ENCODE data around the gene RHOT1. TPM values are rescaled to one million over a fixed set of nuclear protein-coding genes. Genes with fewer than 3 reads are reported as not detected.

Gene RHOT1
- total RNA-seq, 1 donor from 2014 or later: 46.6 TPM

DNA sequence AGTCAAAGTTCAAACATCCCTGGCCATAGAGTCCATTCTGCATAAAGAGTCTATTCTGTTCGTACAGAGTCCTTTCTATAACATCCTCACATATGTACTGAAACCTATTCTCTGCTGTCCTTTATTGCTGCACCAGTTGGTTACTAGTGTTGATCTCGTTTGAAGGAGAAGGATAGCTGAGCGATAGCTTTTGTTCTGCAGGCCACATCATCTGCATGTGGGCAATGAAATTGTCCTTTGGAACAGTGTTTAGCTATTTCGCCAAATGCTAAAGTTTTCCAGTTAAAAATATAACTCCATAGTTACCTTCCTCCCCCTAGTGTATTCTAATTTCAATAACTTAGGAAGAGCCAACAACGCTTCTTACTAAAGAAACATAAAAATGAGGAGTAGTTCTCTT, 6.0 kb downstream of the RHOT1 start:
- peaks cover 18% of the 10 kb centered on the region for H3K4me1 ChIP-seq
- ATAC-seq: no peak
- no peaks in the 10 kb centered on the region for H3K27me3 ChIP-seq
- H3K4me3 ChIP-seq: no peak overlapping the region
- H3K36me3 ChIP-seq: peaks cover 5% of the 10 kb centered on the region
- H3K9me3 ChIP-seq: no peaks in the 10 kb centered on the region
- H3K27ac ChIP-seq: no peak overlapping the region
- intact Hi-C loops (cut with DNase I): no loop called here
- TF ChIP-seq, protein P1, sequence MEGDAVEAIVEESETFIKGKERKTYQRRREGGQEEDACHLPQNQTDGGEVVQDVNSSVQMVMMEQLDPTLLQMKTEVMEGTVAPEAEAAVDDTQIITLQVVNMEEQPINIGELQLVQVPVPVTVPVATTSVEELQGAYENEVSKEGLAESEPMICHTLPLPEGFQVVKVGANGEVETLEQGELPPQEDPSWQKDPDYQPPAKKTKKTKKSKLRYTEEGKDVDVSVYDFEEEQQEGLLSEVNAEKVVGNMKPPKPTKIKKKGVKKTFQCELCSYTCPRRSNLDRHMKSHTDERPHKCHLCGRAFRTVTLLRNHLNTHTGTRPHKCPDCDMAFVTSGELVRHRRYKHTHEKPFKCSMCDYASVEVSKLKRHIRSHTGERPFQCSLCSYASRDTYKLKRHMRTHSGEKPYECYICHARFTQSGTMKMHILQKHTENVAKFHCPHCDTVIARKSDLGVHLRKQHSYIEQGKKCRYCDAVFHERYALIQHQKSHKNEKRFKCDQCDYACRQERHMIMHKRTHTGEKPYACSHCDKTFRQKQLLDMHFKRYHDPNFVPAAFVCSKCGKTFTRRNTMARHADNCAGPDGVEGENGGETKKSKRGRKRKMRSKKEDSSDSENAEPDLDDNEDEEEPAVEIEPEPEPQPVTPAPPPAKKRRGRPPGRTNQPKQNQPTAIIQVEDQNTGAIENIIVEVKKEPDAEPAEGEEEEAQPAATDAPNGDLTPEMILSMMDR (IDR thresholded peaks at IDR 0.05): no peak
- DNase-seq: no peak

DNA sequence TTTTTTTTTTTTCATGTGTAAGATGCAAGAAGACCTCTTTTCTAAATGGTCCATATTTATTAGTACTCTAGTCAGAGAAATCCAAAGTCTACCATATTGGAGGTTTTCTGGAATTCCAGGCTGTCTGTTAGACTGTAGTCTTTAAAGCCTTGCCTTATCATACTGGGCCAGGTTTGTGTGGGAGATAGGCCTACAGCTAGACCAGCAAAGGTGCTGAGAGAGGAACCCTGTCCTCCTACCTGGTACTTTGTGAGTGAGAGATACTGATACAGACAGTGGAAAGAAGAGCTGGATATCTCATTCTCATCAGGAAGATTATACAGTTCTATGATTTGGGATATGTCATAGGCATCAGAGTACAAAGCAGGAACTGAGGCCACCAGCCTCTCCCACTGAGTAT, 8.1 kb downstream of the RHOT1 start:
- Histone ChIP-seq H3K4me3 (no peak overlapping the region), H3K36me3 (peaks cover 20% of the 10 kb centered on the region), H3K4me1 (no peaks in the 10 kb centered on the region), H3K9me3 (no peaks in the 10 kb centered on the region), H3K27ac (no peak overlapping the region), H3K27me3 (no peaks in the 10 kb centered on the region)
- intact Hi-C loops (cut with DNase I): no loop called here
- TF ChIP-seq, protein P1 (IDR thresholded peaks at IDR 0.05): no peak
- DNase-seq (no peak), ATAC-seq (no peak)

DNA sequence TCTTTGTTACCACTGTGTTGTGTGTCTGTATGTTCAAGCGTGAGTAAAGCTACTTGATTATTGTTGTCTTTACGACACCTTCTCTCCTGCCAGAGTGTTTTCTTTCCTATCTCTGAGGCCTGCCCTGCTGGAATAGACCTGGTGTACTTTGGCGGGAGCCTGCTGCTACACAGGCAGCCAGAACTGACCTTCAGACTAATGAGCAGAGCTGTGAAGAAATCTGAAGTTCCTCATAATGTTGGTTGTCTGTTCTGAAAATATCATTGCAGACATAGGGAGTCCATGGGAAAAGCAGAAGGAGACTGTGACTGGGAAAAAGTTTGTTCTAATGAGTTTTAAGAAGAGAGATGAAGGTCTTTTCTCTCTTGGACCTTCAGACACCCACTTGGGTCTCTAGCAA, 9.8 kb downstream of the RHOT1 start:
- intact Hi-C loops (cut with DNase I): no loop called here
- Histone ChIP-seq H3K4me1 (no peaks in the 10 kb centered on the region), H3K9me3 (no peaks in the 10 kb centered on the region), H3K4me3 (no peak overlapping the region), H3K36me3 (peaks cover 31% of the 10 kb centered on the region), H3K27me3 (no peaks in the 10 kb centered on the region), H3K27ac (peak overlapping the region; percentile 40)
- TF ChIP-seq, protein P1 (IDR thresholded peaks at IDR 0.05): no peak
- no peak for DNase-seq
- peak; percentile 92 for ATAC-seq

DNA sequence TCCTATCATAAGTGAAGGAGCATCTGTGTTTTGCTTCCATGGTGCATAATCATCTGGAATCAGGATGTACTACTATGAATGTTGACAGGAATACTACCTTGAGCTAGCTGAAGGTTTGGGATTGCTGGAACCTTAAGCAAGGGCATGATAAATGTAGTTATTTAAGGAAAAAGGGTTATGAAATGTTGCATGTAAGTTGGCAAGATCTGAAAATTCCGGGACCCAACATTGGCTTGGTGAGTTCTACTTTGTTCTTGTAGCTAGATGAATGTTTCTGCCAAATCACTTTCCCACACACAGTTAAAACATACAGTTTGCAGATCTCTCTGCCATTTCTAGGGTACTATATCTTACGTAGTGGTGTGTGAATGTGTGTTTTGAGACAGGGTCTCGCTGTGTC, 13.6 kb downstream of the RHOT1 start:
- TF ChIP-seq, protein P1 (IDR thresholded peaks at IDR 0.05): no peak
- Histone ChIP-seq H3K4me1 (no peaks in the 10 kb centered on the region), H3K27me3 (no peaks in the 10 kb centered on the region), H3K27ac (peak overlapping the region; percentile 1), H3K36me3 (peaks cover 41% of the 10 kb centered on the region), H3K4me3 (no peak overlapping the region), H3K9me3 (no peaks in the 10 kb centered on the region)
- ATAC-seq (no peak), DNase-seq (no peak)
- intact Hi-C loops (cut with DNase I): no loop called here

DNA sequence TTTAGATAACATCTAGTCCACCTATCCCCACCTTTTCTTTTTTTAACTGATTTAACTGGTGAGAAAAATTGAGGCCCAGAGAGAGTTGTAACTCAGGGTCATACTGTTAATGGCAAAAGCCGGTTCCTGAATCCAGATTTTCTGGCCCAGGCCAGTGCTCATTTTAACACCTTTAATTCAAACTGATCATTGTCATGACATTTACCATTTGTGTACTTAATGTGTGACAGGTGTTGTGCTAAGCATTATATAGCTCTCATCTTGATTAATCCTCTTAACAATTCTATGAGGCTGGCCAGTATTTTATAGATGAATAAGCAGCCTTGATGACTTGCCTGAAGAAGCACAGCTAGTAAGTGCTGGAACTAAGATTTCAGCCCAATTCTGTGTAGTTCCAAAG, 14.4 kb downstream of the RHOT1 start:
- no peaks in the 10 kb centered on the region for H3K4me1 ChIP-seq
- DNase-seq: no peak
- H3K27me3 ChIP-seq: no peaks in the 10 kb centered on the region
- TF ChIP-seq, protein P1 (IDR thresholded peaks at IDR 0.05): no peak
- H3K9me3 ChIP-seq: no peaks in the 10 kb centered on the region
- peaks cover 46% of the 10 kb centered on the region for H3K36me3 ChIP-seq
- no peak overlapping the region for H3K4me3 ChIP-seq
- H3K27ac ChIP-seq: no peak overlapping the region
- intact Hi-C loops (cut with DNase I): no loop called here
- no peak for ATAC-seq

DNA sequence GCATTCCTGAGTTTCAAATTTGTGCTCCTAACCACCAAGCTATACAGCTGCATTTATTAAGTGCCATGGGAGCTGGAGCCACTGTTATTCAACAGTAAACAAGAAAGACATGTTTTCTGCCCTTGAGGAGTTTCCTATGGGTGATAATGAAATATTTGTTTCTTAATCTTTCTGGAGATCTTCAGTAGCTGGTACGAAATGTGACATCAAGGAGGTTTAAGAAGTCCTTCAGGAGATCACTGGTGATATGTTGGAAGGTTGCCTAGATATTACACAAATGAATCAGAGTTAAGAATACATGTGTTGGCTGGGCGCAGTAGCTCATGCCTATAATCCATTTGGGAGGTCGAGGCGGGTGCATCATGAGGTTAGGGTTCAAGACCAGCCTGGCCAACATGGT, 14.9 kb downstream of the RHOT1 start:
- Histone ChIP-seq H3K4me1 (no peaks in the 10 kb centered on the region), H3K4me3 (no peak overlapping the region), H3K9me3 (no peaks in the 10 kb centered on the region), H3K36me3 (peaks cover 46% of the 10 kb centered on the region), H3K27me3 (no peaks in the 10 kb centered on the region), H3K27ac (no peak overlapping the region)
- TF ChIP-seq, protein P1 (IDR thresholded peaks at IDR 0.05): no peak
- intact Hi-C loops (cut with DNase I): no loop called here
- no peak for DNase-seq
- peak; percentile 10 for ATAC-seq

All from upper lobe of right lung (tissue), 1 donor.